Uterus (tissue), 4 donors: ENCODE data around the gene TRAPPC6A. TPM values are rescaled to one million over a fixed set of nuclear protein-coding genes. Genes with fewer than 3 reads are reported as not detected.

Experiments
- DNase-seq, 2 donors: peaks; one replicate each; pipeline ENCODE4 v3.0.0-alpha.2; 2019 to 2020
- H3K27ac ChIP-seq, 2 donors: fragments of 200-600 bp; sonication (generic); 1 replicate in 1 of 2; 2 replicates in 1 of 2; pipeline ENCODE4 v1.5.1; 2016 to 2018
- H3K27me3 ChIP-seq, 2 donors: fragments of 200-600 bp; sonication (generic); one replicate each; pipeline ENCODE4 v1.5.1; 2018 to 2019; ENCODE audit warnings: control low read depth in 1 of 2
- H3K36me3 ChIP-seq, 2 donors: fragments of 200-600 bp; sonication (generic); one replicate each; pipeline ENCODE4 v1.5.1; 2019; ENCODE audit warnings: control low read depth in 1 of 2
- H3K4me1 ChIP-seq, 2 donors: fragments of 200-600 bp; sonication (generic); one replicate each; pipeline ENCODE4 v1.5.1; 2018 to 2019; ENCODE audit warnings: control low read depth in 1 of 2
- H3K4me3 ChIP-seq, 2 donors: fragments of 200-600 bp; sonication (generic); 1 replicate in 1 of 2; 2 replicates in 1 of 2; pipeline ENCODE4 v1.5.1; 2018 to 2019; ENCODE audit warnings: mild to moderate bottlenecking in 1 of 2
- H3K9me3 ChIP-seq, 2 donors: fragments of 200-600 bp; sonication (generic); one replicate each; pipeline ENCODE4 v1.5.1; 2019; ENCODE audit warnings: control low read depth in 1 of 2
- POLR2A ChIP-seq, 2 donors: fragments of 450-650 bp; IDR thresholded peaks; one replicate each; pipeline ENCODE4 v1.6.1; 2016; ENCODE audit warnings: antibody characterized with exemption in 2 of 2, mild to moderate bottlenecking in 1 of 2, moderate library complexity in 1 of 2
- intact Hi-C: fragments of 100-400 bp; cut with DNase I; formaldehyde crosslinking; loops from one replicate; pipeline ENCODE4 v1.15.1; 2023; ENCODE audit warnings: low total_unique reads
- total RNA-seq, 4 donors: library from RNA; depleted of rRNA in 3 of 4; stranded (reverse); fragments of >200 nt in 3 of 4; gene quantifications; one replicate each; pipeline versions ENCODE4 v1.1.0 to v1.2.4, GENCODE V29; 2014 to 2023
- TF ChIP-seq, protein P1 (sequence below), 4 experiments: fragments of 200-600 bp in 2 of 4; fragments of 450-650 bp in 2 of 4; sonication (generic) in 2 of 4; IDR thresholded peaks; one replicate each; pipeline ENCODE4 v1.5.1; 2016 to 2019; ENCODE audit warnings: antibody characterized with exemption in 4 of 4, mild to moderate bottlenecking in 2 of 4, moderate library complexity in 1 of 4
- donor health status: DM: yes; HTN: yes; CAD: no.

Gene TRAPPC6A
- total RNA-seq, 4 donors from 2014 or later: 4.1 to 25.9 (median 16.5) TPM

- intact Hi-C loops: no loop called here
- TF ChIP-seq, protein P1, sequence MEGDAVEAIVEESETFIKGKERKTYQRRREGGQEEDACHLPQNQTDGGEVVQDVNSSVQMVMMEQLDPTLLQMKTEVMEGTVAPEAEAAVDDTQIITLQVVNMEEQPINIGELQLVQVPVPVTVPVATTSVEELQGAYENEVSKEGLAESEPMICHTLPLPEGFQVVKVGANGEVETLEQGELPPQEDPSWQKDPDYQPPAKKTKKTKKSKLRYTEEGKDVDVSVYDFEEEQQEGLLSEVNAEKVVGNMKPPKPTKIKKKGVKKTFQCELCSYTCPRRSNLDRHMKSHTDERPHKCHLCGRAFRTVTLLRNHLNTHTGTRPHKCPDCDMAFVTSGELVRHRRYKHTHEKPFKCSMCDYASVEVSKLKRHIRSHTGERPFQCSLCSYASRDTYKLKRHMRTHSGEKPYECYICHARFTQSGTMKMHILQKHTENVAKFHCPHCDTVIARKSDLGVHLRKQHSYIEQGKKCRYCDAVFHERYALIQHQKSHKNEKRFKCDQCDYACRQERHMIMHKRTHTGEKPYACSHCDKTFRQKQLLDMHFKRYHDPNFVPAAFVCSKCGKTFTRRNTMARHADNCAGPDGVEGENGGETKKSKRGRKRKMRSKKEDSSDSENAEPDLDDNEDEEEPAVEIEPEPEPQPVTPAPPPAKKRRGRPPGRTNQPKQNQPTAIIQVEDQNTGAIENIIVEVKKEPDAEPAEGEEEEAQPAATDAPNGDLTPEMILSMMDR (IDR thresholded peaks at IDR 0.05): no peak
- no peak for TF ChIP-seq POLR2A (IDR thresholded peaks at IDR 0.05)
- no peaks in the 10 kb centered on the region for H3K27me3 ChIP-seq
- no peak overlapping the region for H3K27ac ChIP-seq
- no peaks in the 10 kb centered on the region for H3K4me1 ChIP-seq
- no peaks in the 10 kb centered on the region for H3K9me3 ChIP-seq
- H3K4me3 ChIP-seq: no peak overlapping the region
- DNase-seq: no peak
- no peaks in the 10 kb centered on the region for H3K36me3 ChIP-seq
Measured at GRCh38 chr19:45113628-45114027, 64.4 kb downstream of the TRAPPC6A start.

Other genes with a start within 250 kb of the TRAPPC6A start
- not detected for gene APOC4, start 236.0 kb downstream of the TRAPPC6A start, total RNA-seq
- gene APOC2, start 232.2 kb downstream of the TRAPPC6A start, total RNA-seq: not detected
- gene CLPTM1, start 222.9 kb downstream of the TRAPPC6A start, total RNA-seq: 10 to 100 TPM; 30.6 to 99.5 (median 64.2) TPM
- 10 to 100 TPM in 2 of 4 donors, 1 to 10 TPM in 2; 1.0 to 52.4 (median 13.9) TPM for gene RELB, start 176.8 kb downstream of the TRAPPC6A start, total RNA-seq
- 100 to 1,000 TPM in 1 of 4 donors, 10 to 100 TPM in 3; 36.6 to 107 (median 73.9) TPM for gene CLASRP, start 139.2 kb downstream of the TRAPPC6A start, total RNA-seq
- under 1 TPM in 1 of 4 donors, not detected in 3; 0.27 TPM for gene ZNF296, start 101.8 kb downstream of the TRAPPC6A start, total RNA-seq
- 10 to 100 TPM in 3 of 4 donors, 1 to 10 TPM in 1; 3.5 to 18.4 (median 13.7) TPM for gene GEMIN7, start 99.0 kb downstream of the TRAPPC6A start, total RNA-seq
- gene PPP1R37, start 85.1 kb downstream of the TRAPPC6A start, total RNA-seq: 10 to 100 TPM in 3 of 4 donors, 1 to 10 TPM in 1; 6.7 to 43.8 (median 24.4) TPM
- under 1 TPM in 1 of 4 donors, not detected in 3; 0.21 TPM for gene NKPD1, start 17.3 kb downstream of the TRAPPC6A start, total RNA-seq
- gene BLOC1S3, start 547 bp upstream of the TRAPPC6A start, total RNA-seq: 10 to 100 TPM in 2 of 4 donors, 1 to 10 TPM in 1, not detected in 1; 4.6 to 16.2 (median 10.2) TPM
- 1 to 10 TPM; 2.4 to 7.2 (median 6.4) TPM for gene EXOC3L2, start 67.2 kb upstream of the TRAPPC6A start, total RNA-seq
- gene MARK4, start 73.0 kb upstream of the TRAPPC6A start, total RNA-seq: 10 to 100 TPM; 13.5 to 51.5 (median 15.5) TPM
- 1 to 10 TPM in 2 of 4 donors, not detected in 2; 1.1 to 2.5 TPM for gene CKM, start 144.6 kb upstream of the TRAPPC6A start, total RNA-seq
- gene KLC3, start 162.5 kb upstream of the TRAPPC6A start, total RNA-seq: under 1 TPM in 1 of 4 donors, not detected in 3; 0.55 TPM
- gene ERCC2, start 192.3 kb upstream of the TRAPPC6A start, total RNA-seq: 10 to 100 TPM in 2 of 4 donors, 1 to 10 TPM in 2; 1.8 to 16.6 (median 10.5) TPM
- gene PPP1R13L, start 226.8 kb upstream of the TRAPPC6A start, total RNA-seq: 10 to 100 TPM in 1 of 4 donors, 1 to 10 TPM in 2, under 1 TPM in 1; 0.51 to 30.2 (median 3.0) TPM
- 10 to 100 TPM in 1 of 4 donors, 1 to 10 TPM in 2, under 1 TPM in 1; 0.26 to 11.3 (median 3.5) TPM for gene POLR1G, start 228.4 kb upstream of the TRAPPC6A start, total RNA-seq
- 100 to 1,000 TPM in 1 of 4 donors, 10 to 100 TPM in 3; 37.9 to 130 (median 68.0) TPM for gene ERCC1, start 245.7 kb upstream of the TRAPPC6A start, total RNA-seq